ENCODE data around the gene ERN2.

GRCh38 chr16:23754594-23755483, 41.8 kb upstream of the ERN2 start, which contains the start of gene CHP2:
- TF ChIP-seq SRF (IDR thresholded peaks at IDR 0.05; ENCODE audit: low read depth) (no peak), CTCF (IDR thresholded peaks at IDR 0.05 in 2 of 3, conservative IDR thresholded peaks at IDR 0.05 in 1 of 3; ENCODE audit: borderline replicate concordance in 1 of 3, insufficient read depth in 1 of 3, low read depth in 2 of 3, low read length in 2 of 3) (no peak), POLR2A (IDR thresholded peaks at IDR 0.05; ENCODE audit: borderline replicate concordance, extremely low read depth, insufficient read depth, insufficient read length) (no peak), FOSL1 (IDR thresholded peaks at IDR 0.05; ENCODE audit: low read depth) (no peak), SP1 (IDR thresholded peaks at IDR 0.05; ENCODE audit: low read depth) (no peak), ELF1 (IDR thresholded peaks at IDR 0.05; ENCODE audit: borderline replicate concordance, low read depth) (no peak), RAD21 (IDR thresholded peaks at IDR 0.05; ENCODE audit: low read depth) (no peak), ZBTB33 (IDR thresholded peaks at IDR 0.05; ENCODE audit: extremely low read depth, insufficient replicate concordance, low read length) (no peak), EZH2 (IDR thresholded peaks at IDR 0.05) (no peak), YY1 (IDR thresholded peaks at IDR 0.05; ENCODE audit: extremely low read depth, insufficient replicate concordance, low read depth, low read length) (no peak)
